GM18505 (cell line): Measurements from ENCODE around the gene CFAP221.

Experiments used
- ATAC-seq: cut with Tn5 transposase; IDR thresholded peaks from one replicate; pipeline ENCODE4 v1.9.1; 2021; ENCODE audit not compliant: unreplicated experiment
- POLR2A ChIP-seq: IDR thresholded peaks from 4 replicates; pipeline ENCODE4 v1.6.1; 2011; ENCODE audit warnings: borderline replicate concordance; ENCODE audit not compliant: insufficient read depth, insufficient read length; ENCODE audit errors: extremely low read depth

CFAP221 gene

GRCh38 chr2:119678021-119678656 lies 133.9 kb downstream of the CFAP221 start:
- no peak for ATAC-seq
- no peak for TF ChIP-seq POLR2A

- no peak for ATAC-seq
- no peak for TF ChIP-seq POLR2A
Measured at GRCh38 chr2:119679526-119679837, 135.2 kb downstream of the CFAP221 start.

GRCh38 chr2:119679846-119680245 lies 135.6 kb downstream of the CFAP221 start:
- no peak for ATAC-seq
- no peak for TF ChIP-seq POLR2A

- no peak for TF ChIP-seq POLR2A
- ATAC-seq = no peak
Measured at GRCh38 chr2:119680457-119681202, 136.4 kb downstream of the CFAP221 start.

- no peak for ATAC-seq
- TF ChIP-seq POLR2A = no peak
Measured at GRCh38 chr2:119681203-119681867, 137.1 kb downstream of the CFAP221 start.

GRCh38 chr2:119681868-119682220 lies 137.6 kb downstream of the CFAP221 start:
- no peak for ATAC-seq
- TF ChIP-seq POLR2A = no peak

GRCh38 chr2:119682578-119682977 lies 138.3 kb downstream of the CFAP221 start:
- no peak for ATAC-seq
- no peak for TF ChIP-seq POLR2A

GRCh38 chr2:119683074-119683712 lies 138.9 kb downstream of the CFAP221 start:
- ATAC-seq = no peak
- TF ChIP-seq POLR2A = no peak

GRCh38 chr2:119683713-119684443 lies 139.6 kb downstream of the CFAP221 start:
- no peak for TF ChIP-seq POLR2A
- no peak for ATAC-seq

- no peak for TF ChIP-seq POLR2A
Measured at GRCh38 chr2:119684518-119684917, 140.3 kb downstream of the CFAP221 start.

GRCh38 chr2:119688616-119689015 lies 144.4 kb downstream of the CFAP221 start:
- TF ChIP-seq POLR2A = no peak
- ATAC-seq = no peak

More at GRCh38 chr2:119684518-119684917, 140.3 kb downstream of the CFAP221 start:
- ATAC-seq = no peak

GRCh38 chr2:119689218-119689617 lies 145.0 kb downstream of the CFAP221 start:
- no peak for ATAC-seq
- TF ChIP-seq POLR2A = no peak

- no peak for ATAC-seq
Measured at GRCh38 chr2:119691189-119691588, 146.9 kb downstream of the CFAP221 start.

GRCh38 chr2:119691651-119692245 lies 147.5 kb downstream of the CFAP221 start:
- no peak for TF ChIP-seq POLR2A

More at GRCh38 chr2:119691189-119691588, 146.9 kb downstream of the CFAP221 start:
- TF ChIP-seq POLR2A = no peak

More at GRCh38 chr2:119691651-119692245, 147.5 kb downstream of the CFAP221 start:
- ATAC-seq = no peak
